Ovary (tissue), 3 donors: ENCODE measurements around the gene DEFB112.

Experiments used
- EP300 ChIP-seq: sonication (generic); formaldehyde crosslinking; IDR thresholded peaks from one replicate; pipeline ENCODE4 v1.6.1; 2017; ENCODE audit warnings: antibody characterized with exemption
- TF ChIP-seq, protein P1 (sequence below), 3 donors: fragments of 450-650 bp in 2 of 3; fragments of 200-600 bp in 1 of 3; IDR thresholded peaks; one replicate each; pipeline versions ENCODE4 v1.5.1 to v1.8.0; 2016 to 2022; ENCODE audit warnings: antibody characterized with exemption in 3 of 3, mild to moderate bottlenecking in 1 of 3
- donor health status: DM: no; HTN: no; CAD: no.

DNA sequence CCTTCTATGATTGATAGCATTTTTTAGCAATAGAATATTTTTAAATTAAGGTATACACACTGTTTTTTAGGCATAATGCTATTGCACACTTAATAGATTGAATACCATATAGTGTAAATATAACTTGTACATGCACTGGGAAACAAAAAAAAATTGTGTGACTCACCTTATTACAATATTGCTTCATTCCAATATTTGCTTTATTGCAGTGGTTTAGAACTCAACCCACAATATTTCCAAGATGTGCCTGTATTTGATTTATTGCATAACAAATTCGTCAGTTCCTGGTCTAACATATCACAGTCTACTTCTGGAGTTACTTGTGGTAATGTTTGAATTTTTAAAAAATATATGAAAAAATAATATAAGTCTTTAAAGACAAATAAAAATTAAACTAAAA lies 41.9 kb upstream of the DEFB112 start:
- TF ChIP-seq, protein P1, sequence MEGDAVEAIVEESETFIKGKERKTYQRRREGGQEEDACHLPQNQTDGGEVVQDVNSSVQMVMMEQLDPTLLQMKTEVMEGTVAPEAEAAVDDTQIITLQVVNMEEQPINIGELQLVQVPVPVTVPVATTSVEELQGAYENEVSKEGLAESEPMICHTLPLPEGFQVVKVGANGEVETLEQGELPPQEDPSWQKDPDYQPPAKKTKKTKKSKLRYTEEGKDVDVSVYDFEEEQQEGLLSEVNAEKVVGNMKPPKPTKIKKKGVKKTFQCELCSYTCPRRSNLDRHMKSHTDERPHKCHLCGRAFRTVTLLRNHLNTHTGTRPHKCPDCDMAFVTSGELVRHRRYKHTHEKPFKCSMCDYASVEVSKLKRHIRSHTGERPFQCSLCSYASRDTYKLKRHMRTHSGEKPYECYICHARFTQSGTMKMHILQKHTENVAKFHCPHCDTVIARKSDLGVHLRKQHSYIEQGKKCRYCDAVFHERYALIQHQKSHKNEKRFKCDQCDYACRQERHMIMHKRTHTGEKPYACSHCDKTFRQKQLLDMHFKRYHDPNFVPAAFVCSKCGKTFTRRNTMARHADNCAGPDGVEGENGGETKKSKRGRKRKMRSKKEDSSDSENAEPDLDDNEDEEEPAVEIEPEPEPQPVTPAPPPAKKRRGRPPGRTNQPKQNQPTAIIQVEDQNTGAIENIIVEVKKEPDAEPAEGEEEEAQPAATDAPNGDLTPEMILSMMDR (IDR thresholded peaks at IDR 0.05), result no peak
- no peak for TF ChIP-seq EP300
